ENCODE data around the gene KDM8.

DNA sequence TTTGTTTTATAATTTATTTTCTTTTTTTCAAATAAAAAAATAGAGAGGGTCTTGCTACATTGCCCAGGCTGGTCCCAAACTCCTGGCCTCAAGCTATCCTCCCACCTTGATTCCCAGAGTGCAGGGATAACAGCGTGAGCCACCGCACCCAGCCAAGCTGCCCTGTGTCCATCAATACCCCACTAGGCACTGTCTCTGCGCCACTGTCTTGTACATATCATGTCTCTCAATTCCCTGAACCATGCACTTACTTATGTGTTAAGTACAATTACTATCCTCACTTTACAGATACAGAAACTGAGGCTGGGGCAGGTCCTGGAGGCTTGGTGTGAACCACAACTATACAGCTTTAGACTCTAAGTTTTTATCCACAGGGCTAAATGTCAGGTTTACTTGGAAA lies 53.5 kb downstream of the KDM8 start:
- TF ChIP-seq, protein P1, sequence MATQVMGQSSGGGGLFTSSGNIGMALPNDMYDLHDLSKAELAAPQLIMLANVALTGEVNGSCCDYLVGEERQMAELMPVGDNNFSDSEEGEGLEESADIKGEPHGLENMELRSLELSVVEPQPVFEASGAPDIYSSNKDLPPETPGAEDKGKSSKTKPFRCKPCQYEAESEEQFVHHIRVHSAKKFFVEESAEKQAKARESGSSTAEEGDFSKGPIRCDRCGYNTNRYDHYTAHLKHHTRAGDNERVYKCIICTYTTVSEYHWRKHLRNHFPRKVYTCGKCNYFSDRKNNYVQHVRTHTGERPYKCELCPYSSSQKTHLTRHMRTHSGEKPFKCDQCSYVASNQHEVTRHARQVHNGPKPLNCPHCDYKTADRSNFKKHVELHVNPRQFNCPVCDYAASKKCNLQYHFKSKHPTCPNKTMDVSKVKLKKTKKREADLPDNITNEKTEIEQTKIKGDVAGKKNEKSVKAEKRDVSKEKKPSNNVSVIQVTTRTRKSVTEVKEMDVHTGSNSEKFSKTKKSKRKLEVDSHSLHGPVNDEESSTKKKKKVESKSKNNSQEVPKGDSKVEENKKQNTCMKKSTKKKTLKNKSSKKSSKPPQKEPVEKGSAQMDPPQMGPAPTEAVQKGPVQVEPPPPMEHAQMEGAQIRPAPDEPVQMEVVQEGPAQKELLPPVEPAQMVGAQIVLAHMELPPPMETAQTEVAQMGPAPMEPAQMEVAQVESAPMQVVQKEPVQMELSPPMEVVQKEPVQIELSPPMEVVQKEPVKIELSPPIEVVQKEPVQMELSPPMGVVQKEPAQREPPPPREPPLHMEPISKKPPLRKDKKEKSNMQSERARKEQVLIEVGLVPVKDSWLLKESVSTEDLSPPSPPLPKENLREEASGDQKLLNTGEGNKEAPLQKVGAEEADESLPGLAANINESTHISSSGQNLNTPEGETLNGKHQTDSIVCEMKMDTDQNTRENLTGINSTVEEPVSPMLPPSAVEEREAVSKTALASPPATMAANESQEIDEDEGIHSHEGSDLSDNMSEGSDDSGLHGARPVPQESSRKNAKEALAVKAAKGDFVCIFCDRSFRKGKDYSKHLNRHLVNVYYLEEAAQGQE (IDR thresholded peaks at IDR 0.05), result no peak
- TF ChIP-seq, protein P2, sequence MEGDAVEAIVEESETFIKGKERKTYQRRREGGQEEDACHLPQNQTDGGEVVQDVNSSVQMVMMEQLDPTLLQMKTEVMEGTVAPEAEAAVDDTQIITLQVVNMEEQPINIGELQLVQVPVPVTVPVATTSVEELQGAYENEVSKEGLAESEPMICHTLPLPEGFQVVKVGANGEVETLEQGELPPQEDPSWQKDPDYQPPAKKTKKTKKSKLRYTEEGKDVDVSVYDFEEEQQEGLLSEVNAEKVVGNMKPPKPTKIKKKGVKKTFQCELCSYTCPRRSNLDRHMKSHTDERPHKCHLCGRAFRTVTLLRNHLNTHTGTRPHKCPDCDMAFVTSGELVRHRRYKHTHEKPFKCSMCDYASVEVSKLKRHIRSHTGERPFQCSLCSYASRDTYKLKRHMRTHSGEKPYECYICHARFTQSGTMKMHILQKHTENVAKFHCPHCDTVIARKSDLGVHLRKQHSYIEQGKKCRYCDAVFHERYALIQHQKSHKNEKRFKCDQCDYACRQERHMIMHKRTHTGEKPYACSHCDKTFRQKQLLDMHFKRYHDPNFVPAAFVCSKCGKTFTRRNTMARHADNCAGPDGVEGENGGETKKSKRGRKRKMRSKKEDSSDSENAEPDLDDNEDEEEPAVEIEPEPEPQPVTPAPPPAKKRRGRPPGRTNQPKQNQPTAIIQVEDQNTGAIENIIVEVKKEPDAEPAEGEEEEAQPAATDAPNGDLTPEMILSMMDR (IDR thresholded peaks at IDR 0.05; ENCODE audit: low read depth, low read length, missing input control), result no peak
- TF ChIP-seq GABPA (IDR thresholded peaks at IDR 0.05 in 1 of 2, conservative IDR thresholded peaks at IDR 0.05 in 1 of 2), result no peak
- TF ChIP-seq, protein P3, sequence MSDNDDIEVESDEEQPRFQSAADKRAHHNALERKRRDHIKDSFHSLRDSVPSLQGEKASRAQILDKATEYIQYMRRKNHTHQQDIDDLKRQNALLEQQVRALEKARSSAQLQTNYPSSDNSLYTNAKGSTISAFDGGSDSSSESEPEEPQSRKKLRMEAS (IDR thresholded peaks at IDR 0.05), result no peak
- no peak for TF ChIP-seq ZBTB33 (IDR thresholded peaks at IDR 0.05)
- TF ChIP-seq JUND (IDR thresholded peaks at IDR 0.05), result no peak
- TF ChIP-seq RAD21 (IDR thresholded peaks at IDR 0.05), result no peak
- TF ChIP-seq YY1 (IDR thresholded peaks at IDR 0.05), result no peak
- no peak for TF ChIP-seq ATF3 (IDR thresholded peaks at IDR 0.05)
- TF ChIP-seq FOXA1 (IDR thresholded peaks at IDR 0.05), result no peak
- no peak for TF ChIP-seq TAF1 (conservative IDR thresholded peaks at IDR 0.05)
- TF ChIP-seq FOXA2 (IDR thresholded peaks at IDR 0.05), result no peak
- TF ChIP-seq SP1 (IDR thresholded peaks at IDR 0.05), result no peak
